GM12878 (cell line): Measurements from ENCODE around the gene TRIM56. TPM values are rescaled to one million over a fixed set of nuclear protein-coding genes. Genes with fewer than 3 reads are reported as not detected.

Experiments used
- ATAC-seq: fragments of 200-7000 bp; cut with Tn5 transposase; 3 replicates; pipeline ENCODE4 v1.9.1; 2020; ENCODE audit warnings: mild to moderate bottlenecking, moderate library complexity
- BruUV-seq: library from RNA; stranded (reverse); fragments of 400-500 nt; replicated peaks from 2 replicates; lab custom pipeline; 2021; lab: Mats Ljungman, UMichigan
- CTCF ChIA-PET: fragments of 300-600 bp; sonication (Branson Sonifier 250); formaldehyde crosslinking; extraction: SDS; loops from one replicate; lab custom pipeline; 2021; ENCODE audit warnings: inconsistent platforms; lab: Yijun Ruan, JAX
- POLR2A ChIA-PET: fragments of 350-600 bp; formaldehyde crosslinking; extraction: SDS; loops from one replicate; lab custom pipeline; 2021; ENCODE audit warnings: inconsistent platforms; lab: Charles Lee
- RAD21 ChIA-PET: fragments of 300-600 bp; sonication (Branson Sonifier 250); formaldehyde crosslinking; loops from one replicate; lab custom pipeline; 2023; ENCODE audit warnings: antibody characterized with exemption; ENCODE audit not compliant: unreplicated experiment; lab: Charles Lee
- SMC1A ChIA-PET: fragments of 300-600 bp; sonication (Branson Sonifier 250); formaldehyde crosslinking; loops from one replicate; lab custom pipeline; 2023; ENCODE audit not compliant: unreplicated experiment, uncharacterized antibody; lab: Charles Lee
- DNase-seq: peaks from one replicate; pipeline ENCODE4 v3.0.0-alpha.2; 2011; ENCODE audit warnings: low read depth, low spot score
- FAIRE-seq: peaks from 3 replicates; lab custom pipeline; 2011; peaks lifted over from hg19 to GRCh38; lab: Jason Lieb, UNC
- H2AFZ ChIP-seq: 2 replicates; pipeline ENCODE4 v1.6.0; 2011; ENCODE audit warnings: low read depth, low read length, control low read depth; ENCODE audit not compliant: control insufficient read depth
- H3K27ac ChIP-seq: 2 replicates; pipeline ENCODE4 v1.5.1; 2011; ENCODE audit warnings: control low read depth; ENCODE audit not compliant: control insufficient read depth, insufficient read depth
- H3K27me3 ChIP-seq, 2 experiments: replicated peaks in 1 of 2; 2 replicates each; pipeline versions ENCODE4 v1.6.0 to v1.6.1; 2011; ENCODE audit warnings: low read length in 1 of 2; ENCODE audit not compliant: control insufficient read depth in 2 of 2, insufficient read depth in 2 of 2
- H3K36me3 ChIP-seq, 2 experiments: 2 replicates each; pipeline ENCODE4 v1.5.1; 2011; ENCODE audit warnings: low read length in 1 of 2; ENCODE audit not compliant: control insufficient read depth in 2 of 2, insufficient read depth in 2 of 2
- H3K4me1 ChIP-seq: 2 replicates; pipeline ENCODE4 v1.6.1; 2011; ENCODE audit warnings: mild to moderate bottlenecking, low read length, moderate library complexity, mixed read lengths; ENCODE audit not compliant: control insufficient read depth, insufficient read depth
- H3K4me2 ChIP-seq: 2 replicates; pipeline ENCODE4 v1.6.0; 2011; ENCODE audit warnings: control low read depth; ENCODE audit not compliant: control insufficient read depth, insufficient read depth
- H3K4me3 ChIP-seq: fragments of 200-600 bp; sonication (generic); 2 replicates; pipeline ENCODE4 v1.5.1; 2016
- H3K79me2 ChIP-seq: 2 replicates; pipeline ENCODE4 v1.6.0; 2011; ENCODE audit warnings: low read length; ENCODE audit not compliant: control insufficient read depth, insufficient read depth
- H3K9ac ChIP-seq: 2 replicates; pipeline ENCODE4 v1.8.0; 2011; ENCODE audit warnings: low read length, control low read depth, mixed read lengths; ENCODE audit not compliant: control insufficient read depth, insufficient read depth
- H3K9me3 ChIP-seq: replicated peaks from 3 replicates; pipeline ENCODE4 v1.5.1; 2011; ENCODE audit warnings: mild to moderate bottlenecking, low read length; ENCODE audit not compliant: control insufficient read depth, insufficient read depth
- H4K20me1 ChIP-seq: 2 replicates; pipeline ENCODE4 v1.6.0; 2011; ENCODE audit not compliant: control insufficient read depth, insufficient read depth
- BMI1 ChIP-seq: fragments of 450-650 bp; IDR thresholded peaks from 2 replicates; pipeline ENCODE4 v1.6.1; 2016; ENCODE audit warnings: mild to moderate bottlenecking, moderate library complexity, borderline replicate concordance
- CBFB ChIP-seq: IDR thresholded peaks from 2 replicates; pipeline ENCODE4 v1.6.1; 2016; ENCODE audit warnings: antibody characterized with exemption, low read depth
- CBX5 ChIP-seq: sonication (generic); IDR thresholded peaks from 2 replicates; pipeline ENCODE4 v1.6.1; 2016; ENCODE audit warnings: low read depth, moderate library complexity, mild to moderate bottlenecking, inconsistent platforms
- JUND ChIP-seq: IDR thresholded peaks from 2 replicates; pipeline ENCODE4 v1.6.1; 2012; ENCODE audit warnings: low read depth, mild to moderate bottlenecking, low read length, improper control_type of control experiment, moderate library complexity
- NFYA ChIP-seq: IDR thresholded peaks from 2 replicates; pipeline ENCODE4 v1.6.1; 2011; ENCODE audit warnings: low read depth, mild to moderate bottlenecking, low read length, improper control_type of control experiment, borderline replicate concordance
- SMARCA5 ChIP-seq: fragments of 450-650 bp; IDR thresholded peaks from 2 replicates; pipeline ENCODE4 v1.6.1; 2017; ENCODE audit warnings: mild to moderate bottlenecking
- SREBF1 ChIP-seq: IDR thresholded peaks from 2 replicates; pipeline ENCODE4 v1.6.1; 2012; ENCODE audit warnings: mild to moderate bottlenecking, low read length
- WRNIP1 ChIP-seq: IDR thresholded peaks from 2 replicates; pipeline ENCODE4 v1.6.1; 2011; ENCODE audit warnings: low read depth, low read length, improper control_type of control experiment, borderline replicate concordance
- YY1 ChIP-seq: IDR thresholded peaks from 2 replicates; pipeline ENCODE4 v1.6.1; 2011; ENCODE audit warnings: low read depth, mild to moderate bottlenecking, low read length
- whole genome bisulfite sequencing: methylation state at CpG from one replicate; pipeline ENCODE4 v1.1.6; 2016; ENCODE audit warnings: low lambda C conversion rate; ENCODE audit not compliant: insufficient replicate concordance, insufficient coverage; ENCODE audit errors: missing lambda C conversion rate; 5-methylcytosine and 5-hydroxymethylcytosine counted together
- in situ Hi-C: fragments of 300-500 bp; cut with MboI; formaldehyde crosslinking; loops from 9 replicates; pipeline ENCODE4 v1.14.3; 2018; ENCODE audit warnings: mixed read lengths
- intact Hi-C: fragments of 100-400 bp; cut with micrococcal nuclease; formaldehyde crosslinking; loops from one replicate; pipeline ENCODE4 v1.14.2; 2022; ENCODE audit not compliant: unreplicated experiment
- polyA plus RNA-seq, 11 experiments: library from polyadenylated mRNA; depleted of rRNA in 4 of 11; unstranded in 6 of 11; stranded (reverse) in 5 of 11; fragments of >200 nt; fragmentation: Nextera tagmentation in 4 of 11; fragmentation: Illumina TruSeq in 1 of 11; extraction: Ambion mirVana in 4 of 11; extraction: Trizol in 1 of 11; gene quantifications; 1 replicate in 1 of 11; 2 replicates in 10 of 11; pipeline versions ENCODE4 v1.2.1 to v1.2.3, GENCODE V29; 2011 to 2016; ENCODE audit warnings: inconsistent platforms in 2 of 11, missing spikeins in 2 of 11, low read depth in 1 of 11
- total RNA-seq, 4 experiments: library from RNA; depleted of rRNA in 3 of 4; stranded (reverse); fragments of >200 nt in 3 of 4; fragmentation: Illumina TruSeq in 1 of 4; extraction: Trizol in 1 of 4; gene quantifications; 2 replicates each; pipeline versions ENCODE4 v1.2.1 to v1.2.3, GENCODE V29; 2013 to 2021
- TF ChIP-seq, protein P1 (sequence below): IDR thresholded peaks from 2 replicates; pipeline ENCODE4 v1.6.1; 2011; ENCODE audit warnings: low read depth, low read length, improper control_type of control experiment, borderline replicate concordance
- TF ChIP-seq, protein P2 (sequence below): fragments of 450-650 bp; conservative IDR thresholded peaks from 2 replicates; pipeline ENCODE4 v1.6.1; 2017; ENCODE audit warnings: mild to moderate bottlenecking, moderate library complexity
- TF ChIP-seq, protein P3 (sequence below): fragments of 450-650 bp; IDR thresholded peaks from 2 replicates; pipeline ENCODE4 v1.6.1; 2016; ENCODE audit warnings: mild to moderate bottlenecking

Gene TRIM56
- total and polyA plus RNA-seq, 10 of the 15 experiments (the other 5 are each of a cell fraction or from before 2014, with no cell fraction given), result 3.2 to 37.5 (median 11.8) TPM

DNA sequence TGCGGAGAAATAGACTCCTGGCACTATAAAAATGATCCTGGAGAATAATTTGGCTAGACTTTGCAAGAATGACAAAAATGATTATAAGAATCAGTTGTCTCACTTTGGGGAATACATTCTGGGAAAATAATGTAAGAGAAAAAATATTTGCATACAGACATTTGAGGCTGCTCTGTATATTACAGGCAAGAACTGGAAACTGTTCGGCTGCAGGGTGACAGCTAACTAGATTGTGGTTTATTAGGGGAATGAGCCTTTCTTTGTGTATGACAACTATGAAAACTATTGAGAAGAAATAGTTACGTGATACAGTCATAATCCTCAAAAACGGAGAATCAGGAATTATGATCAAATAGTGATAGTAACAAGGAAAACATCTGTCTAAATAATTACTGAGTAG lies 8.6 kb downstream of the TRIM56 start:
- H3K27ac ChIP-seq, result no peak overlapping the region
- H3K4me2 ChIP-seq, result no peak overlapping the region
- no peak for DNase-seq
- in situ Hi-C loops, result no loop called here
- H3K9ac ChIP-seq, result no peak overlapping the region
- H3K79me2 ChIP-seq, result peaks cover 5% of the 10 kb centered on the region
- H3K4me1 ChIP-seq, result no peaks in the 10 kb centered on the region
- no peak for TF ChIP-seq WRNIP1
- no peak for TF ChIP-seq CBFB
- TF ChIP-seq CBX5, result no peak
- no peak for TF ChIP-seq BMI1
- TF ChIP-seq, protein P1, sequence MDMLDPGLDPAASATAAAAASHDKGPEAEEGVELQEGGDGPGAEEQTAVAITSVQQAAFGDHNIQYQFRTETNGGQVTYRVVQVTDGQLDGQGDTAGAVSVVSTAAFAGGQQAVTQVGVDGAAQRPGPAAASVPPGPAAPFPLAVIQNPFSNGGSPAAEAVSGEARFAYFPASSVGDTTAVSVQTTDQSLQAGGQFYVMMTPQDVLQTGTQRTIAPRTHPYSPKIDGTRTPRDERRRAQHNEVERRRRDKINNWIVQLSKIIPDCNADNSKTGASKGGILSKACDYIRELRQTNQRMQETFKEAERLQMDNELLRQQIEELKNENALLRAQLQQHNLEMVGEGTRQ, result no peak
- TF ChIP-seq YY1, result no peak
- no peaks in the 10 kb centered on the region for H3K9me3 ChIP-seq
- POLR2A ChIA-PET, result no interaction called here
- no TSS peak for BruUV-seq
- no peak overlapping the region for H2AFZ ChIP-seq
- no peak overlapping the region for H3K4me3 ChIP-seq
- 0 out of 2 replicates have a peak, but pooled peaks cover 3% of the 10 kb centered on the region for H4K20me1 ChIP-seq
- RAD21 ChIA-PET, result no interaction called here
- WGBS, result 97% methylated on average over 4 of the region's 4 CpGs
- CTCF ChIA-PET, result no interaction called here
- SMC1A ChIA-PET, result no interaction called here
- no peak for FAIRE-seq
- H3K27me3 ChIP-seq, result no peaks in the 10 kb centered on the region
- intact Hi-C loops, result no loop called here
- ATAC-seq, result no peak
- peaks cover 0 to 2% of the 10 kb centered on the region in 2 experiments; a peak in 2 of 4 replicates for H3K36me3 ChIP-seq

DNA sequence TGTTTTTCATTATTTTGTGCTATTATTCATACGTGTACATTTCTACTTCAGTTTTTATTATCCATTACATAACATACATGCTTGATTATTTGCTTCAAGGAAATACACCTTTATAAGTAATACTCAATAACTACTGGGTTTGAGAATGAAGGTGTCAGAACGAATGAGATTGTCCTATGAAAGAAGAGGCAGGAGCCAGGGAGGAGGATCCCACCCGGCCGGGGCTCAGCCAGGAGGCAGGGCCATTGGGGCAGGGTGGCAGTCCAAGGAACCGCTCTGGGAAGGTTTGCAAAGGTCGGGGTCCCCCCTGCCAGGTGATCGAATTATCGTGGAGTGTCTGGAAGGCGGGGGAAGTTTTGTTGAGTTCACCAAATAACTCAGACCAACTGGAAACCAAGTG lies 9.1 kb downstream of the TRIM56 start:
- 0 out of 2 replicates have a peak, but pooled peaks cover 3% of the 10 kb centered on the region for H4K20me1 ChIP-seq
- FAIRE-seq, result no peak
- in situ Hi-C loops, result no loop called here
- H3K9ac ChIP-seq, result no peak overlapping the region
- 88% methylated on average over 9 of the region's 9 CpGs for WGBS
- no TSS peak for BruUV-seq
- no peak overlapping the region for H3K4me3 ChIP-seq
- ChIA-PET POLR2A (interaction anchor here (0.6 kb wide), 1 partner anchor 293 kb away, joined by 3 read pairs; no protein-coding TSS in a partner anchor), CTCF (interaction anchor here (0.6 to 1.6 kb wide), 5 partner anchors 14 to 224 kb away, joined by 3 to 10 read pairs (median 4); no protein-coding TSS in a partner anchor), SMC1A (interaction anchor here (0.8 to 1.1 kb wide), 2 partner anchors 44 to 71 kb away, joined by 3 to 6 read pairs; partner anchors contain the start of gene VGF), RAD21 (interaction anchor here (0.6 to 1.1 kb wide), 5 partner anchors 9 to 480 kb away, joined by 3 to 5 read pairs (median 3); partner anchors contain the start of gene TRIM56)
- H3K79me2 ChIP-seq, result peaks cover 5% of the 10 kb centered on the region; the same call in 1 of the 2 replicates
- H3K4me1 ChIP-seq, result no peaks in the 10 kb centered on the region
- no peak for DNase-seq
- H2AFZ ChIP-seq, result no peak overlapping the region
- H3K27me3 ChIP-seq, result no peaks in the 10 kb centered on the region
- intact Hi-C loops, result no loop called here
- no peak for ATAC-seq
- no peaks in the 10 kb centered on the region for H3K9me3 ChIP-seq
- H3K36me3 ChIP-seq, result no peaks in the 10 kb centered on the region; a peak in 2 of 4 replicates
- no peak overlapping the region for H3K27ac ChIP-seq
- no peak overlapping the region for H3K4me2 ChIP-seq
- TF ChIP-seq, protein P2, sequence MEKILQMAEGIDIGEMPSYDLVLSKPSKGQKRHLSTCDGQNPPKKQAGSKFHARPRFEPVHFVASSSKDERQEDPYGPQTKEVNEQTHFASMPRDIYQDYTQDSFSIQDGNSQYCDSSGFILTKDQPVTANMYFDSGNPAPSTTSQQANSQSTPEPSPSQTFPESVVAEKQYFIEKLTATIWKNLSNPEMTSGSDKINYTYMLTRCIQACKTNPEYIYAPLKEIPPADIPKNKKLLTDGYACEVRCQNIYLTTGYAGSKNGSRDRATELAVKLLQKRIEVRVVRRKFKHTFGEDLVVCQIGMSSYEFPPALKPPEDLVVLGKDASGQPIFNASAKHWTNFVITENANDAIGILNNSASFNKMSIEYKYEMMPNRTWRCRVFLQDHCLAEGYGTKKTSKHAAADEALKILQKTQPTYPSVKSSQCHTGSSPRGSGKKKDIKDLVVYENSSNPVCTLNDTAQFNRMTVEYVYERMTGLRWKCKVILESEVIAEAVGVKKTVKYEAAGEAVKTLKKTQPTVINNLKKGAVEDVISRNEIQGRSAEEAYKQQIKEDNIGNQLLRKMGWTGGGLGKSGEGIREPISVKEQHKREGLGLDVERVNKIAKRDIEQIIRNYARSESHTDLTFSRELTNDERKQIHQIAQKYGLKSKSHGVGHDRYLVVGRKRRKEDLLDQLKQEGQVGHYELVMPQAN, result no peak
- TF ChIP-seq SMARCA5 (no peak), SREBF1 (no peak), JUND (no peak), NFYA (no peak)
- TF ChIP-seq, protein P3, sequence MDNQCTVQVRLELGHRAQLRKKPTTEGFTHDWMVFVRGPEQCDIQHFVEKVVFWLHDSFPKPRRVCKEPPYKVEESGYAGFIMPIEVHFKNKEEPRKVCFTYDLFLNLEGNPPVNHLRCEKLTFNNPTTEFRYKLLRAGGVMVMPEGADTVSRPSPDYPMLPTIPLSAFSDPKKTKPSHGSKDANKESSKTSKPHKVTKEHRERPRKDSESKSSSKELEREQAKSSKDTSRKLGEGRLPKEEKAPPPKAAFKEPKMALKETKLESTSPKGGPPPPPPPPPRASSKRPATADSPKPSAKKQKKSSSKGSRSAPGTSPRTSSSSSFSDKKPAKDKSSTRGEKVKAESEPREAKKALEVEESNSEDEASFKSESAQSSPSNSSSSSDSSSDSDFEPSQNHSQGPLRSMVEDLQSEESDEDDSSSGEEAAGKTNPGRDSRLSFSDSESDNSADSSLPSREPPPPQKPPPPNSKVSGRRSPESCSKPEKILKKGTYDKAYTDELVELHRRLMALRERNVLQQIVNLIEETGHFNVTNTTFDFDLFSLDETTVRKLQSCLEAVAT, result no peak
